NCI-H2081 (cell line): Measurements from ENCODE around the gene TRMT6.

ENCODE experiments used
- DNase-seq, 2 experiments: peaks; one replicate each; lab custom pipeline; 2025; lab: John Stamatoyannopoulos, UW

The TRMT6 gene

GRCh38 chr20:5950271-5951031, at the start of gene TRMT6, which contains the start of gene MCM8:
TRMT6 (minus strand) TSS chr20:5950533; CDS start chr20:5950405, 128 bp downstream.
MCM8 (plus strand) TSS chr20:5950652; CDS start chr20:5952016, 1,364 bp downstream.
- DNase-seq = peak; percentile 98

- no peak for DNase-seq
These were observed 49.5 kb upstream of the TRMT6 start for GRCh38 chr20:5999783-6000182.

- DNase-seq = peak; percentile 1 to 58
These were observed 46.4 kb upstream of the TRMT6 start for GRCh38 chr20:5996765-5997164.

GRCh38 chr20:5991623-5992441, 41.5 kb upstream of the TRMT6 start:
- DNase-seq = no peak

GRCh38 chr20:5990946-5991345, 40.6 kb upstream of the TRMT6 start:
- no peak for DNase-seq

GRCh38 chr20:5989539-5989938, 39.2 kb upstream of the TRMT6 start:
- DNase-seq = no peak

GRCh38 chr20:5987383-5987782, 37.0 kb upstream of the TRMT6 start:
- DNase-seq = no peak

GRCh38 chr20:5980720-5981538, 30.6 kb upstream of the TRMT6 start:
- DNase-seq = no peak

- no peak for DNase-seq
These were observed 29.5 kb upstream of the TRMT6 start for GRCh38 chr20:5979801-5980200.

GRCh38 chr20:5977975-5978374, 27.6 kb upstream of the TRMT6 start:
- no peak for DNase-seq

GRCh38 chr20:5977223-5977622, 26.9 kb upstream of the TRMT6 start:
- DNase-seq = no peak

- DNase-seq = no peak
These were observed 25.4 kb upstream of the TRMT6 start for GRCh38 chr20:5975778-5976177.

GRCh38 chr20:5974531-5974930, 24.2 kb upstream of the TRMT6 start:
- DNase-seq = no peak

- no peak for DNase-seq
These were observed 23.6 kb upstream of the TRMT6 start for GRCh38 chr20:5973971-5974370.

- no peak for DNase-seq
These were observed 22.8 kb upstream of the TRMT6 start for GRCh38 chr20:5973172-5973571.

GRCh38 chr20:5971203-5971602, 20.9 kb upstream of the TRMT6 start:
- no peak for DNase-seq

- DNase-seq = no peak
These were observed 20.0 kb upstream of the TRMT6 start for GRCh38 chr20:5970381-5970780.

- no peak for DNase-seq
These were observed 19.6 kb upstream of the TRMT6 start for GRCh38 chr20:5969940-5970339.

GRCh38 chr20:5969348-5969935, 19.1 kb upstream of the TRMT6 start:
- DNase-seq = no peak

GRCh38 chr20:5968462-5968861, 18.1 kb upstream of the TRMT6 start:
- no peak for DNase-seq

GRCh38 chr20:5967469-5967868, 17.1 kb upstream of the TRMT6 start:
- no peak for DNase-seq

GRCh38 chr20:5949943-5950270, 426 bp downstream of the TRMT6 start:
- no peak for DNase-seq
